ENCODE data around the gene CEP290.

Gene CEP290

DNA sequence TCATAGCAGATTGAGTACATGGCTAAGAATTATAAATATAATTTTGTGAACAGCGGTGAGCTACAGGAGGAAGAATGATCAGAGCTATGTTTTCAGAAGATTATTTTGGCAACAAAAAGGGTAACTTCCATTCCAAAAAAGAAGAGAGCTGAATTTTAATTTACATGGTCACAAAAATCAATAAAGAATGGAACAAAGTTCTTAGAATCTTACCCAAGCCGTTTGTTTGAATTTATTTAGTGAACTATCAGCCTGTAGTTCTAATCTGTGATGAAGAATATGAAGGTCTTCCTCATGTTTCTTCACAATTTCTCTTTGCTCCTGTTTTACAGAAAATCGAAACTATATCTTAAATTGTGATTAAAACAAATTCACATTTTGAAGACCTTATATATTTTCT, 58.3 kb downstream of the CEP290 start:
- TF ChIP-seq, protein P1, sequence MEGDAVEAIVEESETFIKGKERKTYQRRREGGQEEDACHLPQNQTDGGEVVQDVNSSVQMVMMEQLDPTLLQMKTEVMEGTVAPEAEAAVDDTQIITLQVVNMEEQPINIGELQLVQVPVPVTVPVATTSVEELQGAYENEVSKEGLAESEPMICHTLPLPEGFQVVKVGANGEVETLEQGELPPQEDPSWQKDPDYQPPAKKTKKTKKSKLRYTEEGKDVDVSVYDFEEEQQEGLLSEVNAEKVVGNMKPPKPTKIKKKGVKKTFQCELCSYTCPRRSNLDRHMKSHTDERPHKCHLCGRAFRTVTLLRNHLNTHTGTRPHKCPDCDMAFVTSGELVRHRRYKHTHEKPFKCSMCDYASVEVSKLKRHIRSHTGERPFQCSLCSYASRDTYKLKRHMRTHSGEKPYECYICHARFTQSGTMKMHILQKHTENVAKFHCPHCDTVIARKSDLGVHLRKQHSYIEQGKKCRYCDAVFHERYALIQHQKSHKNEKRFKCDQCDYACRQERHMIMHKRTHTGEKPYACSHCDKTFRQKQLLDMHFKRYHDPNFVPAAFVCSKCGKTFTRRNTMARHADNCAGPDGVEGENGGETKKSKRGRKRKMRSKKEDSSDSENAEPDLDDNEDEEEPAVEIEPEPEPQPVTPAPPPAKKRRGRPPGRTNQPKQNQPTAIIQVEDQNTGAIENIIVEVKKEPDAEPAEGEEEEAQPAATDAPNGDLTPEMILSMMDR (IDR thresholded peaks at IDR 0.05; ENCODE audit: insufficient read depth, missing control alignments), result no peak
- FAIRE-seq (no peak), DNase-seq (ENCODE audit: insufficient read length, low spot score) (no peak)

DNA sequence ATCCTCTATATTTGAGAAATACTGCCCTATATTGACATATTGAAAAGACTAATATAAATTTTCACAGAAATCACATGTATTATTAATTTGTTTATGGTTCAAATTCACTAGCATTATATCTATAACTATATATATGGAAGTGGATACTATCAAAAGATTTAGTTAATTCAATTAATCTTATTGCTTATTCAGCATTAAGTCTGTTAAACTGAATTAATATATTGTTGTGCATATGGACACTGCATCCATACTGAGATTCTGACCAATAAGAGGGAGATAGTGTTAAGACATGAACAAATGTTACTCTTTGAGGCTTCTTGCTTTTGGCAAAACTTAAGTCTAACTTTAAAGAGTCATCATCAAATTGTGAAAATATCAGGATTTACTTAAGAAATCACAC, 60.6 kb downstream of the CEP290 start:
- FAIRE-seq (no peak), DNase-seq (ENCODE audit: insufficient read length, low spot score) (no peak)
- TF ChIP-seq, protein P1 (IDR thresholded peaks at IDR 0.05; ENCODE audit: insufficient read depth, missing control alignments), result no peak

- DNase-seq (ENCODE audit: insufficient read length, low spot score), result no peak
- peak; percentile 32 for FAIRE-seq
- TF ChIP-seq, protein P1 (IDR thresholded peaks at IDR 0.05; ENCODE audit: insufficient read depth, missing control alignments), result no peak
Measured at GRCh38 chr12:88067301-88067700, 74.6 kb downstream of the CEP290 start.

DNA sequence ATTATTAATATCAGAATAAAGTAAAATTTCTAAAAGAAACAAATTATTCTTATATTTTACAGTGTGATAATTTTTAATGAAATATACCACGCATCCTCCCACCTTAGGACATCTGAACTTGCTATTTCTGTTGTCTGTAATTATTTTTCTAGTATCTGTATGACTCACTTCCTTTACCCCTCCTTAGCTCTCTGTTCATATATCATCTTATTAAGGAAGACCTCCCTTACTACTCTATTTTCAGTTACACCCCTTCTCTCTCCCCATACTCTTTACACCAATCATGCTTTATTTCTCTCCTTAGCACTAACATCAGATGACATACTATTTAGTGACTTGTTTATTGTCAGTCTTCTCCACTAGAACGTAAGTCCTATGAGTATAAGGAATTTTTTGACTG, 78.5 kb downstream of the CEP290 start:
- FAIRE-seq (no peak), DNase-seq (ENCODE audit: insufficient read length, low spot score) (no peak)
- TF ChIP-seq, protein P1 (IDR thresholded peaks at IDR 0.05; ENCODE audit: insufficient read depth, missing control alignments), result no peak

GRCh38 chr12:88062474-88062873, 79.4 kb downstream of the CEP290 start:
- TF ChIP-seq, protein P1 (IDR thresholded peaks at IDR 0.05; ENCODE audit: insufficient read depth, missing control alignments), result no peak
- DNase-seq (ENCODE audit: insufficient read length, low spot score) (no peak), FAIRE-seq (no peak)

DNA sequence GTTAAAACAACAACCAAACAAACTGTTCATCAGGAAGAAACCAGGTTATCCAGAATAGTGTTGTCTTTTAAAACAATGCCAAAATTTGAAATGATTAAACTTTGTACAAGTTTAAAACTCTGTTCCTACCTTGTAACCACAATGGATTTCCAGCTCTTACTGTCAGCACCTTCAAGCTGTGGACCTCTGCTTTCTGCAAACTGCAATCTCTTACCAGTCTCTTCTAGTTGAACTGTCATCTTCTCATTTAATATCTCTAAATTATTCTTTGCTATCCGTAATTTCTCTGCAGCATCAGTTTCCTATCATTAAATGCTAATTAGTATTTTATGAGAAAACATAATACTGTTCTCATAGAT, 83.2 kb downstream of the CEP290 start:
- TF ChIP-seq, protein P1 (IDR thresholded peaks at IDR 0.05; ENCODE audit: insufficient read depth, missing control alignments), result no peak
- no peak for DNase-seq (ENCODE audit: insufficient read length, low spot score)
- no peak for FAIRE-seq

DNA sequence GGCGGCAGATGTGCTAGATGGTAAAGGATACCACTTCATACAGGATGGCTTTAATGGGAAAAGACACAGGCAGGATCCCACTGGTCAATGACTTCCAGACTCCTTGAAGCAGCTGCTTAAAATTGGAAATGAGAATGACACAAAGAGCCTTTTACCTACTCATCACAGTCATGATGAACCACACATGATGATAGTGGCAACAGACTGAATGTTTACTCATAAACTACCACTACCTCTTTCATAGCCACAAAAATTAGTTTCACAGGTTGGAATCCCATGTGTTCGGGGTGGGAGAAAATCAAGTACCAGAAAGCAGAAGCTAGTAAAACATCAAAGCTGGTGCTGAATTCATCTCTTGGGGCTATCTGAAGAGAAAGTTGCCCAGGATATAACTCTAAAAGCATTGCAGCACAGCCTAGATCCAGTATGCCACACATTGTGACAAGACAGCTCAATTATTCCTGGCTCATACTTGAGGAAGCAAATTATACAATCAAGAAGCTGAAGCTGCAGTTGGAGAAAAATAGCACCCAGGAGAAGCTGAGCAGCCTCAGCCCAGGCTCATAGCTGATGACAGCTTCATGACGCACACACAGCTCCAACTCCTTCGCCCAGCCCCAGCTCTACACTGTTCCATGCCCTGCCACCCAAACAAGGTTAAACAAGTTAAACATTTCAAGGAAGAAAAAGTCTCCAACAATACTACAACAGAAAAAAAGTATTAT, 83.7 kb downstream of the CEP290 start:
- no peak for DNase-seq (ENCODE audit: insufficient read length, low spot score)
- no peak for FAIRE-seq
- TF ChIP-seq, protein P1 (IDR thresholded peaks at IDR 0.05; ENCODE audit: insufficient read depth, missing control alignments), result no peak
